Germinal center (tissue), 1 donor: ENCODE results near the gene AKAP6.
"Not testable (repeated sequence)": the region's sequence is repeated elsewhere in the genome, so short reads cannot be mapped to it uniquely, and the experiment has no call there.

ENCODE experiments used
- DNase-seq: peaks from one replicate; pipeline ENCODE4 v3.0.0; 2012; ENCODE audit warnings: mixed read lengths, low spot score

The AKAP6 gene

DNA sequence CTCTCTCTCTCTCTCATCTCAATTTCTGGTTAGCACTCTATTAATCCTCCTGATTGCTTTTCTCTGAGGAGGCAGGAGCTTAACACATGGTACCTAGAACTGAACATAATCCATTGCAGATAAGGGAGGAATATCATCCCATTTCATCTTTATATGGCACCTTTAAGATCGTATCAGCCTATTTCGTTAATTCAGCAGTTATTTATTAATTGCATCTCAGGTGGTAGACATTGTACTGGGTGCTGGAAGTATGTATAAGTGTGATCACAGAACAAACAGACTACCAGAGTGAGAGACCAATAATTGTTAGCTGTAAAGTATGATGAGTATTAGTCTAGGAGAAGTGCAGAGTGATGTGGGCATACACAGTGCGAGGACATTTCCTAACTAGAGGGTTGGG is 39.0 kb downstream of the AKAP6 start:
- no peak for DNase-seq

DNA sequence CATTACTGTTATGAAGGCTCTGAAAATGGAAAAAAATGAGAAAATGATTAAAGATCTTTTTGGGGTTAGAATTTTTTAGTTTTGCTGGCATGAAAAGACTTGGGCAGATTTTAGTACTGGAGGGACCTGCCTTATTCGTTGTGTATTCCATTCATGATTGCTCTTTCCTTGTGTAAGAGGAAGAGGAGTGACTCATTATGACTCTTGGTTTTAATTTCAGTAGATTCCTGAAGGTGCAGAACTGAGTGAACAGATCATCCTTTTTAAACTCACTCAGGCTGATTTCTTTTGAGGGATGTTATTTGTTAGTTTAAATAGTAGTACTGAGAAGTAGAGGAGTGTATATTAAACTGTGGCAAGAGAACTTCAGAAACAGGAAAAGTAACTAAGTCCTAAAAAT is 41.6 kb downstream of the AKAP6 start:
- no peak for DNase-seq

DNA sequence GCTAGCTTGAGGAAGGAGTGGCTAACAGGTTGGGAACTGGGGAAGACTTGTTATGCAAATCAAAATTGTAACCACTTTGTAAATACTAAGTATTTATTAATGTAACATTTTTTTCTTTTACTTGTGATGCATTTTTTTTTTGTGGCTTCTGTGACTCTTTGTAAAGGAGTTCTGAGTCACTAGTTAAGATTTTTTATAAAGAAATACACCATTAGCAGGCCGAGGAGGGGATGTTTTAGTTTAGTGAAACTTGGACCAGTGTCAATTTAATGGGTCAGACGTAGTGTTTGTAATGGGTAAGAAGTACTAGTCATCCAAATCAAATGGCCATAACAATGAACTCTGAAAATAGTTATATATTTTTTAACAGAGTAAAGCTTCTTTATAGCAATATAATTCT is 43.1 kb downstream of the AKAP6 start:
- DNase-seq = no peak

DNA sequence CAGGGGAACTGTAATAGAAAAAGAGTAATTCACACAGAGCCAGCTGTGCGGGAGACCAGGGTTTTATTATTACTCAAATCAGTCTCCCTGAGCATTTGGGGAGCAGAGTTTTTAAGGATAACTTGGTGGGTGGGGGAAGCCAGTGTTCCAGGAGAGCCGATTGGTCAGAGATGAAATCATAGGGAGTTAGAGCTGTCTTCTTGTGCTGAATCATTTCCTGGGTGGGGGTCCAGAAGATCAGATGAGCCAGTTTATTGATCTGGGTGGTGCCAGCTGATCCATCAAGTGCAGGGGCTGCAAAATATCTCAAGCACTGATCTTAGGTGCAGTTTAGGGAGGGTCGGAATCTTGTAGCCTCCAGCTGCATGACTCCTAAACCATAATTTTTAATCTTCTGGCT is 44.1 kb downstream of the AKAP6 start:
- DNase-seq = not testable (repeated sequence)

DNA sequence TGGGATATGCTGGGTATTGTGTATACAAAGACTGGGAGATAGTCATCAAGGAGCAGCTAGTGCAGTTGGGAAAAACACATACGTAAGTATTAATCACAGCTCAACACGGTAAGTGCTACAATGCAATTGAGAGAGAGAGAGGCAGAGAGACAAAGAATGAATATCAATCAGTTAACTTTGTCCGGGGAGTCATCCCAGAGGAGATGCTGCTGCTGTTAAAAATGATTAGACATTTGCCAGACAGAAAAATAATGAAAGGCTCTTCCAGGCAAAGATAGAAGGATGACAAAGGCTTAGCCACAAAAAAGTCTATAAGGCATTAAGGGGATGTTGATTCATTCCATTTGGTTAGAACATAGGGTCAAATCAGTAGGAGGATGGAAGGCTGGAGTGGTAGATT is 45.1 kb downstream of the AKAP6 start:
- no peak for DNase-seq

DNA sequence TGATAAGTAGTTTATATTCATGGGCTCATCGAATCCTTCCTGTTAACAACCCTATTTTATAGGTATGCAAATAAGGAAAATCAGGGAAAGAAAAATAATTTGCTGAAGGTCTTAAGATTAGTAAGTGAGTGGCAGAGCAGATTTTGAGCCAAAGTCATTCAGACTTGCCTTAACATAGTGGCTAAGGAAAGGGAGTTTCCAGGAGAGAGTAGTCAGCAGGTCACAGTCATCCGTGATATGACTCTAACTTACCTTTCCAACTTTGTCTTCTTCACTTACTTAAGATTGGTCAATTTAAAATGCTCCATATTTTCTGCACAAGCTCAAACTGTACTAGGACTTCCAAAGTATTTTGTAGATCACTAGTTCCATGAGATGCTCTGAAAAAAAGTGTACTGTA is 46.6 kb downstream of the AKAP6 start:
- DNase-seq = no peak

DNA sequence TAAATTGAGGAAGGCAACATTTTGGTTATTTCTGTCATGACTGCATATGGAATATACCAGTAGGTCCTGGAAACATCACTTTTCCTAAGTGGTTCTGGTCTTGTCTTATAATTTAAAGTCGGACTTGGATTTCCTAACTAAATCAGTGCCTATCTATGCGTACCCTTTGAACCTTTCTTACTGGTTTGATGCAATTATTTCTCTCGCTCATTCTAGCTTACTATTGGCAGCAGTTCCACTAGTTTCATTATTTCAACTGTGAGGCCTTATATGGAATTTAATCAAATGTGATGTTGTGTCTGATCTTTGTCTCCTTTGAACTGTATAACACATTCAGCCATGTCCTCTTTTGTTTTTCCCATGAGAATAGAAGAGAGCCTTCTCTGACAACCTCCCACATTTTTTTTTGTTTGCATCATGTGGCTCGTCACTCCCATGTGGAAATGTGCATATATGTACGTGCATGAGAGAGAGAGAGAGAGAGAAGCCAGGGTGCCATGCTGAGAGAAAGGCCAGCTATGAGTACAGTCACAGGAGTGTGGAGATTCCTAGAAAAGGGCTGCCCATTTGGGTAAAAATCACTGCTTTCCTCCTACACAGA is 48.0 kb downstream of the AKAP6 start:
- DNase-seq = no peak

DNA sequence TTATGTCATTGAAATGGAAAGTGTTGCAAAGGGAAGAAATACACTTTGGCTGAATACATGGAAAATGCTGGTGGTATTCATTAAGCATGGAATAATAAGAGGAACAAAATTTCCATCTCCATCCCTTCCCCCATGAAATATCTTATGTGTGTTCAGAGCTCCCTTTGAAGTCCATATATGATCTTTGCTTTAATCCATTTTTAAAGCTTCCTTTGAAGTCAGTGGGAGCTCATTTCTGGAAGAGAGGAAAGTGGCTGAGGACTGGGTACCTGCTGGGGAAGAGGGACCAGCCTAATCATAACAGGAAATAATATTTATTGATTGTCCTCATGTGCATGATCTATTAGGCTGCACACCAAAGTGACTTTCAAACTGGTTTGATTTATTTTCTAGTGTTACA is 49.2 kb downstream of the AKAP6 start:
- DNase-seq = no peak

DNA sequence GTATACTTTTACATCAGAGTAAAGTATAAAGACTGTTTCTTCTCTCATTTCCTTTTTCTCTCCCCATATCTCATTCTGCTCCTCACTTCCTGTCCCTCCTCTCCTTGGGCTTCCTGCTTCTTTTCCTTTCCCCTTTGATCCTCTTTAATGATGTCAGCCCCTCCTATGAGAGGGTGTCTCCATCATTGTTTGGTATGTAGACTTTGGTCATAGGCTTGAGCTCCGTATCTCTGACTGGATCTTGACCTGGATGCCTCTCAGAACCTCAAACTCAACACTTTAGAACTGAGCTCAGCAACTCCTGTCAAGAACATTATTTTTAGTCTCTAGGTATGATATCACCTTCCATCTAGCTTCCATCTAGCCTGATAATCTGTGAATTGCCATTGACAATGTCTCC is 50.3 kb downstream of the AKAP6 start:
- no peak for DNase-seq

DNA sequence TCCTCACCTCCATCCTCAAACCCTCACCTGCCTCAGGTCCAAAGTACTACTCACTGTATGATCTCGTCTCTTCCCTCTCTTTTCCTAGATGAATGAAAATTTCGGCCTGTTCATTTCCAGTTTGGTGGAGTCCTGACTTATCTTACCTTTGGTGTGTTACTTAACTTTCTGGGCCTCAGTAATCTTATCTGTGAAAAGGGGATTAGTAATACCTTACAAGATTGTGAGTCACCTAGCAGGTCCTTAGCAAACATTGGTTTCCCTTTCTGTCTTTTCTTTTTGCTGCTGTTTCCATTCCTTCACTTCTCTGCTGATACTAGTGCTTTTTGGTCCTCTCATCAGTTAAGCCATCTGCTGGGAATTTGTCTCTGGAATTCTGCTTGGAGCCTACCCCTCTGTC is 52.8 kb downstream of the AKAP6 start:
- DNase-seq = no peak

DNA sequence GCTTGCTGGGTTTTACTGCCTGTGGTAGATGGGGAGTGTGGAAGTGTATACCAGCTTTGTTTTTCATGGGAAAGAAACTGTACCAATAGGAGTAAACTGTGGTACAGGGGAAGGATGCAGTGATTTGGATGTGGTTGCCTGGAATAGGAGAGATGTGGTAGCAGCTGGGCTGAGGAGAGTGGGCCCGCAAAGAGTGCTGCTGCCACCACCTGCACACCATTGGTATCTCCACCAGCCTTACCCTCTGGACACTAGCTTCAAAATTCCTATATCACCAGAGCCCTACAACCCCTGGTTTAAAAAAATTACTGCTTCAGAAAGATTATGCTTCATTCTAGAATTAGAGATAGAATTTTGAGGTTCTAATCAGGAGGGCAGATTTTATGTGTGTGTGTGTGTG is 53.6 kb downstream of the AKAP6 start:
- no peak for DNase-seq

DNA sequence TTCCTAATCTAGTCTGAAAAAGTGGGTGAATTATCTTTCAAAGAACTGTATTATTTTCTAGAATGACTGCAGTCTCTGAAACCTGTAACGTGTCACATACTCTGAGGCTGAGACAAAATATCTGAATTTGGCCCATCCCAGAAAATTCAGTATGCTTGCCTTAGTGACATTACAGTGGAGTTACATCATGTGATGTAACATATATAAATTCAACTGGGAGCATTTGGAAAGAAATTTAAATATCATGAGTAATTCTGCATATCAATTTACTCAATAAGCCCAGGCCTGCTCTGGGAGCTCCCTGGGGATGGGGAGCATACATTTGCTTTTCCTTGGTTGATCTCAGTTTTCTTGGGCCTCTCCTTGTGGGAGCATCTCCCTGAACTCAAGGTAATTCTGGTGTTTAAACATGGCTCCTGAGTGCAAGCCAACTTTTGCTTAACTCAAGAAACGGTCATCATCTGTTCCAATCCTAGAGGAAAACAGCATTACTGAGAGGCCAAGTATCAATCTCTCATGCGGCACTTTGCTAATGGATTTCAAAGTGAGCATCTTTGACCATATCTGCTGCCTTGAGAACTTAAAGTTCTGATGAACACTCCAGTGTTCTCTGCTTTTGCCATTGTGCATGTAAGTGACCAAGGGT is 54.4 kb downstream of the AKAP6 start:
- DNase-seq = no peak

DNA sequence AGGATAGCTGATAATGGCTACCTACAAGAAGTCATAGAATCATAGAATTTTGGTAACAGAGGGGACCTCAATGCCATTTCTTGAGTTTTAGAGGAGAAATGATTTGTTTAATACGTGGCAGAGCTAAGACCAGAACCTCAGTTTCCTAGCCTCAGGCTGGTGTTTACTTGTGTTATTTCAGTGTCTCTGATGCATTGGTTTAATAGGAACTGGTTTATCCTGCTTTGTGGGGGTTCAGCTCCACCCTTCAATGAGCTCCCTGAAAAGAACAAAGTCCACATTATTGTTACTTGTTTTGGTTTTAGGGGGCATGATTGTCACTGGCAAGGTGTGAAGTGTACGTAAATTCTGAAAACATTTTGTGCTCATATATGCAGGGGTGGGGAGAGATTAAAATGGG is 55.4 kb downstream of the AKAP6 start:
- no peak for DNase-seq

DNA sequence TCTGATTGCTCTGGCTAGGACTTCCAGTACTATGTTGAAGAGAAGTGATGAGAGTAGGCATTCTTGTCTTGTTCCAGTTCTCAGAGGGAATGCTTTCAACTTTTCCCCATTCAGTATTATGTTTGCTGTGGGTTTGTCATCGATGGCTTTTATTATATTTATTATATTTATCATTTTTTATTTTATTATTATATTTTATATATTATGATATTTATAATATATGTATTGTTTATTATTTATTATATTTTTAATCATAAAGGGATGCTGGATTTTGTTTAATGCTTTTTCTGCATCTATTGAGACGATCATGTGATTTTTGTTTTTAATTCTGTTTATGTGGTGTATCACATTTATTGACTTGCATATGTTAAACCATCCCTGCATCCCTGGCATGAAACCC is 58.2 kb downstream of the AKAP6 start:
- not testable (repeated sequence) for DNase-seq

DNA sequence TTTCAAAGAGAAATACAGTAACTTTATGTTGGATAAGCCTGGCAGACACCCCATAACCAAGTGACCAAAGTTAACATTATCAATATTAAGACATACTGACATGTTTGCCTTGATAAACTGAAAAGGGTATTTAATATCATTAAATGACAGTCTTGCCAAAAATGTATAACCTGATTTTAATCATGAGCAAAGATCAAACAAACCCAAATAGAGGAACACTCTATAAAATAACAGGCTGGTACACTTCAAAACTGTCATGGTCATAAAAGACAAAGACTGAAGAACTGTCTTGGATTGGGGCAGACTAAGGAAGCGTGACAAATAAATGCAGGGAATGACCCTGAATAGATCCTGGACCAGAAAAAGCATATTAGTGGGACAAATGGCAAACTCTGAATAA is 64.0 kb downstream of the AKAP6 start:
- no peak for DNase-seq

DNA sequence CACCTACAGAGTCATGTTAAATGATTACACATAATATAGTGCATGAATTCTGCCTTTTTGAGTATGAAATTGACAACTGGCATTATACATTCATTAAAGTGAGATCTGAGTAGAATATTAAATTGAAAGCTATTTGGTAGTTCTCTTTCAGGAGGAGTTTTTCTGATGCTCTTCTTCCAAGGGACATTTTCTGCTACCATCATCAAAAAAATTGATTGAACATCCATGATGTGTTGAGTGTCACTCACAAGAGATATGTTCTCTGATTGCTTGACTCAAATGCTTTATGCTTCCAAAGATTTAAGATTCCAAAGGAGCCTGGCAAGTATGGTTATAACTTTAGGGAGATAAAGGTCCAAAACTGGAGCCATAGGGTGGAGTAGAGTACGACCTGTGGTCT is 64.9 kb downstream of the AKAP6 start:
- no peak for DNase-seq

DNA sequence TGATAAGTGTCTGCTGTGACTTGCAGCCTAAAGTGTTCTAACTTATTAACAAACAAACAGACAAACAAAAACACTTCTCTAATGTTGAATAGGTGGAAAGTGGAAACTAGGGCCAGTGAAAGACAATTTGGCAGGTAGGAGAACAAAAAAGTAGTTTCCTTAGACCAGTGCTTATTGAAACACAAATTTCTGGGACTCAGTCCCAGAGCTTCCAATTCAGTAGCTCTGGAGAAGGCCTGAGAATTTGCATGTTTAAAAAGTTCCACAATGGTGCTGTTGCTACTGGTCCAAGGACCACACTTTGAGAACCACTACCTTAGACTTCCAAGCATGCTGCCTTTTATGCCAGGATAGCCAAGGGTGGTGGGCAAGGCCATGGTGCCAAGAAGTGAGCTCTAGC is 67.8 kb downstream of the AKAP6 start:
- no peak for DNase-seq

DNA sequence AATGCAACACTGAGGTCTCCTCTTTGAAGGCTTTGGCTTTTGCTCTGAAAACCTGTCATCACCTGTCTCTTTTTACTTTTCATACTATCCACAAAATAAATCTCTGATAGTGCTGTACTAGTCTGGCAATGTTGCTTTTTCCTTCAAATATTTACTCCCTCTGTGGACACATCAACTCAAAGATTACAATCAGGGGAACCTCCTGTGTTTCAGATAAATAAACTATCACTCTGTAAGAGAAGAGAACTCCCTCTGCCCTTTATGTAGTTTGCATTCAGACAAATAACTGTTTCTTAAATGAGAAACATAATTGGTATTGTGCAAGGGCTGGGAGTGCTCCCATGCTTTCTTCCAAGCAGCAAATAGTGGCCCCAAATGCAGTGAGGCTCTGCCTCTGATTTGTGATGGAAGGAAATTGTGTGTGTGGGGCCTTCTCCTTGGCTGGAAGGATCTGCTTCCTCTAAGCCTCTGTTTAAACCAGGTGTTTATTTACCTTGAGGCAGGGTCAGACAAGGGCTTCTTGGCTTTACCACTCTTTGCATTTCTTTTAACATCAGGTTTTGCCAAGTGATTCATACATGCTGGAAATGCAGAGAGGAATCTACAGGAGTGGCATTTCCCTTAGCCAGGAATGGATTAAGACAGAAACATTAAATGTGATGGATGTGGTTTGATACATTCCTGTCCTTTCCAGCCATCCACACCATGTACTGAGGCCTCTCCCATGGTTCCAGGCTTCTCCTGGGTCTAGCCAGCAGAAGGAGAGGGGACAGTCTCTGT is 69.0 kb downstream of the AKAP6 start:
- DNase-seq = no peak

DNA sequence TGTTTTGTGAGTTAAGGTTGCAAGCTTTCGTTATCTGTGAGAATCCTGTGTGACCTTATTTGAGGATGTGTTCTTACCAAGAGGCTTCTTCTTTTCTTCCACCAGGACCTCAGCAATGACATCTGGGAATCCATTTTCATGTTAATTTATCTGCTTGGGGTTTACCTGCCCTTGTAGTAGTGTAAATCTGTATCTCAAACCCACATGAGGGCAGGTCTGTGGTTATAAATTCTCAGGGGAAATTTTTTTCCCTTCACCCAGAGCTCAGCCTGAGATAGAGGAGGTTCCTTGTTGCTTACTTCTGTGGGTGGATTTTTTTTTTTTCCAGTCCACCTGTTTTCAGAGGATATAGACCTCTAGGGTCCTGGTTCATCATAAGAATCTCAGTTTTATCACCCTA is 70.8 kb downstream of the AKAP6 start:
- no peak for DNase-seq

DNA sequence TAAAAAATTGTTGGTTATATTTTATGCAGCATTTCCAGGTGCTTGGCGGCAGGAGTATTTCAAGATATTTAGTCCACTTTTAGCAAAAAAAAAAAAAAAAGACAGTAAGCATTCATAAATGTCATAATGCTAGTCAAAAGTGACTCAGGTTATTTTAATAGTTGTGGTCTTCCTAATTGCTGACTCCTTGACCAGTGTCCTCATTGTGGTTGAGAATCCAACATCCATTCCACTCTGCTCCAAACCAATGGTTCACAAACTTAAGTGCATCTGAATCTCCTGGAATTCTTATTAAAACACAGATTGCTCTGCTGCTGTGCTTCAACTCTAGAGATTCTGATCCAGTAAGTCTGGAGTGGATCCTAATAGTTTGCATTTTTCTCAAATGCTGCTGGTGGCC is 71.4 kb downstream of the AKAP6 start:
- DNase-seq = no peak

DNA sequence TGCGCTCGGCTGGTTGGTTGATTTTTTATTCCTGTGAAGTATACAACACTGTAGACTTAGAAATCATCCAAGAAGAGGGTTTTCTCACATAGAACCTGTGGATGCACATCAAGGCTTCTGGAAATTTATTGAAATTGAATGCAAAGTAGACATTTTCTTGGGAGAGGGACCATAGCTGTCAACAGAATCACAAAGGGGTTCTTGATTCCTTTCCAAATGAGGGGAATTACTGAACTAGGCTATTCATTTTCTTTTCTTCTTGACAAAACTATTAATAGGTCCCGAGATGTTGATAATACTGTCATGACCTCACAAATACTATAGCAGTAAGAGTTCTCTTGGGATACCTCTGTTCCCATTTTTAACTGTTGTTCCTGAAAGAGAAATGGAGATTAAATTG is 73.9 kb downstream of the AKAP6 start:
- DNase-seq = no peak

DNA sequence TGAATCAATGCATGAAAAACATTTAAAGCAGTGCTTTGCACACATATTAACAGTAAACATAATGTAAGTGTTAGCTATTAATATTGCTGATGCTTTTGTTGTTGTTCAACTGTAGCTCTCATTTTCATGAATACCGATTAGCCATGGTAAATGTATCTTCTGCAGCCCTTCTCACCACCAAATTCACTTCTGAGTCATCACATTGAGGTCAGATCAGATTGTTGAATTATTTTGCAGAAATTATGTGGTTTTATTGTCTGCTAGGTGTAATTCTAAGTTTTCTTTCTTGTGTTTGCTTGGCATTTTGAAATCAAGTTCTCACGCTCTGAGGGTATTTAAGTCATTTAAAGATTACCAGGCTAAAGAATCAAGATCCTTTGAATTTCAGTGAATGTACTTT is 74.6 kb downstream of the AKAP6 start:
- no peak for DNase-seq

DNA sequence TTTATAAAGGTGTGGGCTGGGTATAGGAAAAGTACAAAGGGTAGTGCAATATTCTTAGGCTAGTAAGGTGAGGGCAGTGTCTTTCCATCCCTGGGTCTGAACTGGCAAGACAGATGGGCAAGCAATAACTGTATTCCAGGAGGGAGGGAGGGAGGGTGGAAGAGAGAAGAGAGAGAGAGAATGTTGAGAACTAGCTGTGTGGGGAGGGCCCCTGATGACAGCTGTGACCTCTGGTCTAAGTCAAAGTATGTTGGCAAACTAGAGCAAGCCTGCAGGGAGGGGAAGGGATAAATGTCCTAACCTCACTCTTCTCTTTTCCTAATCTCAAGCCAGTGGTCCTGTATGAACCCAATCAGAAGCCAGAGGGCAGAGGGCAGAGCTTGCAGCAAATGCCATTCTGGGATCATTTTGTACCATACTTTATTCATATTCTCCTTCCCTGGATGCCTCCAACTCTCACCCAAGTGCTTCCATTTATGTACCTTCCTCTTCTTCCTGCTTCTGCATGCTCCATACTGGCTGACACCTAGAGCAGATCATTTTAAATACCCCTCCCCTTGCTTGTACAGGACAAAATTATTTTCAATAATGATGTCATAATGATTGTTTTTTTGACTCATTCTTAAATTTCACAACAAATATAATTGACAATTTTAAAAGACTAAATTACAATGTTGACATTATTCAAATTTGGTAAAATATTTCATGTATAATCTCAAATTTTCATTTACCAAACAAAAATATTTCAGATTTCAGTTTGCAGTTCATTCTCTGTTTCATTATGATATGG is 75.9 kb downstream of the AKAP6 start:
- DNase-seq = no peak
